Loucy (cell line): ENCODE measurements around the gene DCAF6.

ENCODE experiments used
- H2AFZ ChIP-seq: fragments of 200-600 bp; sonication (generic); 2 replicates; pipeline ENCODE4 v1.6.0; 2016; ENCODE audit warnings: antibody characterized with exemption, mild to moderate bottlenecking, low read length, moderate library complexity
- H3F3A ChIP-seq: fragments of 200-600 bp; 2 replicates; pipeline ENCODE4 v1.6.0; 2016; ENCODE audit warnings: antibody characterized with exemption, low read depth, mild to moderate bottlenecking
- H3K27me3 ChIP-seq: fragments of 200-600 bp; sonication (generic); 2 replicates; pipeline ENCODE4 v1.6.1; 2014; ENCODE audit warnings: low read length, mild to moderate bottlenecking; ENCODE audit not compliant: insufficient read depth, poor library complexity, severe bottlenecking
- H3K36me3 ChIP-seq: fragments of 200-600 bp; sonication (generic); 2 replicates; pipeline ENCODE4 v1.6.1; 2016; ENCODE audit warnings: low read length; ENCODE audit not compliant: insufficient read depth
- H3K4me1 ChIP-seq: fragments of 200-600 bp; sonication (generic); 2 replicates; pipeline ENCODE4 v1.5.1; 2014; ENCODE audit warnings: low read length, mild to moderate bottlenecking; ENCODE audit not compliant: insufficient read depth, poor library complexity, severe bottlenecking
- H3K4me2 ChIP-seq: fragments of 200-600 bp; sonication (generic); 2 replicates; pipeline ENCODE4 v1.6.0; 2014; ENCODE audit warnings: antibody characterized with exemption, low read length, low read depth, mild to moderate bottlenecking; ENCODE audit not compliant: poor library complexity, severe bottlenecking
- H3K4me3 ChIP-seq: fragments of 200-600 bp; sonication (generic); 2 replicates; pipeline ENCODE4 v1.5.1; 2014; ENCODE audit warnings: low read length, mild to moderate bottlenecking, mixed read lengths; ENCODE audit not compliant: poor library complexity, severe bottlenecking
- H3K79me2 ChIP-seq: fragments of 200-600 bp; sonication (generic); 2 replicates; pipeline ENCODE4 v1.6.1; 2014; ENCODE audit warnings: low read length; ENCODE audit not compliant: insufficient read depth
- H3K9ac ChIP-seq: fragments of 200-600 bp; sonication (generic); 2 replicates; pipeline ENCODE4 v1.6.0; 2014; ENCODE audit warnings: mild to moderate bottlenecking, low read depth, low read length, moderate library complexity; ENCODE audit not compliant: poor library complexity, severe bottlenecking
- H3K9me2 ChIP-seq: fragments of 200-600 bp; sonication (generic); replicated peaks from 2 replicates; pipeline ENCODE4 v1.6.1; 2016; ENCODE audit warnings: low read depth, low read length, mixed read lengths
- H3K9me3 ChIP-seq: fragments of 200-600 bp; sonication (generic); 2 replicates; pipeline ENCODE4 v1.6.1; 2014; ENCODE audit warnings: mild to moderate bottlenecking, antibody characterized with exemption, low read length, low read depth; ENCODE audit not compliant: insufficient read depth
- H4K20me1 ChIP-seq: fragments of 200-600 bp; sonication (generic); 2 replicates; pipeline ENCODE4 v1.6.0; 2014; ENCODE audit warnings: antibody characterized with exemption, low read length, mild to moderate bottlenecking; ENCODE audit not compliant: insufficient read depth, poor library complexity, severe bottlenecking
- CTCF ChIP-seq: fragments of 200-600 bp; sonication (generic); conservative IDR thresholded peaks from 2 replicates; pipeline ENCODE4 v1.5.1; 2014; ENCODE audit warnings: mild to moderate bottlenecking, antibody characterized with exemption, low read length
- EZH2phosphoT487 ChIP-seq: fragments of 200-600 bp; IDR thresholded peaks from 2 replicates; pipeline ENCODE4 v1.6.1; 2018; ENCODE audit warnings: antibody characterized with exemption, mild to moderate bottlenecking, moderate library complexity, borderline replicate concordance

The DCAF6 gene

GRCh38 chr1:167964646-167965045 lies 28.2 kb downstream of the DCAF6 start:
- peaks cover 57% of the 10 kb centered on the region; the same call in 1 of the 2 replicates for H3K79me2 ChIP-seq

DNA sequence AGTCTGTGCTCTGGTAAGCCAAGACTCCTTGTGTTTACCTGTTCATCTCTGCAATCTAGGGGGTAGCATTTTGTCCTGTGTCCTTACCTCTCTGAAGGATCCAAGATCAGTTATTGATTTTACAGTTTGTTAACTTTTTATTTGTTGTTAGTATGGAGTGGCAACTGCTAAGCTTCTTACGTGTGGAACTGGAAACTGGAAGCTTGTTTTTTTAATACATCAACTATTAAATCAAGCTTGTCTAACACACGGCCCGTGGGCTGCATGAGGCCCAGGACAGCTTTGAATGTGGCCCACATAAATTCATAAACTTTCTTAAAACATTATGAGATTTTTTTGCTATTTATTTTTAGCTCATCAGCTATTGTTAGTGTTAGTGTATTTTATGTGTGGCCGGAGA lies 29.6 kb downstream of the DCAF6 start:
- H3K9me3 ChIP-seq: no peaks in the 10 kb centered on the region
- no peak overlapping the region for H3K4me2 ChIP-seq
- H3F3A ChIP-seq: no peaks in the 10 kb centered on the region
- no peaks in the 10 kb centered on the region for H3K4me1 ChIP-seq
- no peak overlapping the region for H3K4me3 ChIP-seq
- no peak overlapping the region for H2AFZ ChIP-seq
- peaks cover 25% of the 10 kb centered on the region for H3K36me3 ChIP-seq
- H3K9ac ChIP-seq: no peak overlapping the region
- peaks cover 49% of the 10 kb centered on the region; the same call in 1 of the 2 replicates for H3K79me2 ChIP-seq
- H3K9me2 ChIP-seq: no peaks in the 10 kb centered on the region
- no peak for TF ChIP-seq CTCF
- no peak for TF ChIP-seq EZH2phosphoT487
- H3K27me3 ChIP-seq: no peaks in the 10 kb centered on the region
- no peaks in the 10 kb centered on the region for H4K20me1 ChIP-seq

More at GRCh38 chr1:167964646-167965045, 28.2 kb downstream of the DCAF6 start:
- Histone ChIP-seq H3K9me3 (no peaks in the 10 kb centered on the region), H3K4me2 (no peak overlapping the region), H4K20me1 (no peaks in the 10 kb centered on the region), H3K4me3 (no peak overlapping the region), H3K9me2 (no peaks in the 10 kb centered on the region), H3K4me1 (no peaks in the 10 kb centered on the region), H3K27me3 (no peaks in the 10 kb centered on the region), H3K9ac (no peak overlapping the region), H2AFZ (no peak overlapping the region), H3F3A (no peaks in the 10 kb centered on the region), H3K36me3 (peaks cover 21% of the 10 kb centered on the region)
- TF ChIP-seq CTCF (no peak), EZH2phosphoT487 (no peak)

DNA sequence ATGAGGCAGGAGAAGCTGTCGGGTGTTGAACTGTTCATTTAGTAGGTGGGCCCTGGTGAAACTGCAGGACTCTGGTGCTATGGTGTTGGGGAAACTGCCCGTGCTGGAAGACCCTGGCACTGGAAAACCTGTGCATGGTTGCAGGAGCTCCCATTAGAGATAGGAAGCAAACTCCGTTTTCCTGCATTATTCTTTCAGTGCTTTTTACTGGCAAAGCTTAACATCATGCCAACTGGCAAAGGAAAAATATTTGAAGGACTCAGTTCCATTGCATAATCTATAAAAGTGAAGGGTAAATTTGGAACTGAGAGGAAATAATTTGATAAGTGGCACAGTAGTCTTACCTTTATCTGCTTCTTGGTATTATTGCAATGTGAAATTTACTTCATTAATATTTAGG lies 32.1 kb downstream of the DCAF6 start:
- peaks cover 26% of the 10 kb centered on the region; the same call in 1 of the 2 replicates for H3K79me2 ChIP-seq

More for the DNA sequence above, 32.1 kb downstream of the DCAF6 start:
- Histone ChIP-seq H3K9ac (no peak overlapping the region), H3K9me3 (no peaks in the 10 kb centered on the region), H3K4me1 (no peaks in the 10 kb centered on the region), H3K27me3 (no peaks in the 10 kb centered on the region), H2AFZ (no peak overlapping the region), H4K20me1 (no peaks in the 10 kb centered on the region), H3K36me3 (peaks cover 30% of the 10 kb centered on the region), H3K4me3 (no peak overlapping the region), H3K4me2 (no peak overlapping the region), H3F3A (no peaks in the 10 kb centered on the region), H3K9me2 (no peaks in the 10 kb centered on the region)
- TF ChIP-seq EZH2phosphoT487 (no peak), CTCF (no peak)
